PC-9 (cell line): ENCODE measurements around the gene SSR1. TPM values are rescaled to one million over a fixed set of nuclear protein-coding genes. Genes with fewer than 3 reads are reported as not detected.

Experiments
- BruUV-seq: library from RNA; stranded (reverse); fragments of 400-500 nt; replicated peaks from 2 replicates; lab custom pipeline; 2021; lab: Mats Ljungman, UMichigan
- CTCF ChIA-PET: fragments of 300-600 bp; sonication (Branson Sonifier 250); formaldehyde crosslinking; loops from one replicate; lab custom pipeline; 2022; ENCODE audit warnings: antibody characterized with exemption; lab: Charles Lee
- POLR2A ChIA-PET: fragments of 300-600 bp; sonication (Branson Sonifier 250); formaldehyde crosslinking; loops from one replicate; lab custom pipeline; 2022; ENCODE audit warnings: antibody characterized with exemption; ENCODE audit not compliant: unreplicated experiment; lab: Charles Lee
- DNase-seq, 2 experiments: peaks; one replicate each; pipeline versions ENCODE4 v3.0.0 to v3.0.0-alpha.2; 2015 to 2022; ENCODE audit warnings: mixed read lengths in 1 of 2
- H2AFZ ChIP-seq: fragments of 200-600 bp; sonication (generic); 2 replicates; pipeline ENCODE4 v1.8.1; 2017; ENCODE audit warnings: antibody characterized with exemption
- H3F3A ChIP-seq: fragments of 200-600 bp; sonication (generic); 2 replicates; pipeline ENCODE4 v1.8.1; 2017; ENCODE audit warnings: antibody characterized with exemption, mild to moderate bottlenecking, low read depth; ENCODE audit not compliant: insufficient read depth
- H3K27ac ChIP-seq: fragments of 200-600 bp; sonication (generic); 2 replicates; pipeline ENCODE4 v1.6.1; 2016; ENCODE audit warnings: mixed run types
- H3K27me3 ChIP-seq: fragments of 200-600 bp; sonication (generic); 2 replicates; pipeline ENCODE4 v1.6.1; 2016; ENCODE audit warnings: low read depth, mixed run types; ENCODE audit not compliant: insufficient read depth
- H3K36me3 ChIP-seq: fragments of 200-600 bp; sonication (generic); 2 replicates; pipeline ENCODE4 v1.6.1; 2016; ENCODE audit warnings: low read depth, mixed run types
- H3K4me1 ChIP-seq: fragments of 200-600 bp; sonication (generic); replicated peaks from 2 replicates; pipeline ENCODE4 v1.6.1; 2016; ENCODE audit warnings: mixed run types; ENCODE audit not compliant: insufficient read depth
- H3K4me2 ChIP-seq: fragments of 200-600 bp; sonication (generic); 2 replicates; pipeline ENCODE4 v1.6.1; 2017; ENCODE audit warnings: mixed run types
- H3K4me3 ChIP-seq: fragments of 200-600 bp; sonication (generic); 2 replicates; pipeline ENCODE4 v1.6.1; 2016; ENCODE audit warnings: mixed run types
- H3K79me2 ChIP-seq: fragments of 200-600 bp; sonication (generic); 2 replicates; pipeline ENCODE4 v1.6.1; 2017; ENCODE audit warnings: low read depth, mixed run types
- H3K9me2 ChIP-seq: fragments of 200-600 bp; sonication (generic); 2 replicates; pipeline ENCODE4 v1.8.1; 2017; ENCODE audit warnings: mild to moderate bottlenecking; ENCODE audit not compliant: insufficient read depth
- H3K9me3 ChIP-seq: fragments of 200-600 bp; sonication (generic); 2 replicates; pipeline ENCODE4 v1.8.1; 2016; ENCODE audit warnings: low read depth; ENCODE audit not compliant: insufficient read depth
- H4K20me1 ChIP-seq: fragments of 200-600 bp; sonication (generic); 2 replicates; pipeline ENCODE4 v1.8.1; 2017; ENCODE audit not compliant: insufficient read depth
- EZH2 ChIP-seq: fragments of 200-600 bp; sonication (generic); IDR thresholded peaks from 2 replicates; pipeline ENCODE4 v1.8.0; 2017; ENCODE audit warnings: antibody characterized with exemption, low read depth
- intact Hi-C: fragments of 100-400 bp; cut with micrococcal nuclease; formaldehyde crosslinking; loops from one replicate; pipeline ENCODE4 v1.10.0; 2022; ENCODE audit not compliant: unreplicated experiment
- total RNA-seq: library from RNA; stranded (reverse); gene quantifications from 2 replicates; pipeline ENCODE4 v1.2.3, GENCODE V29; 2021
- TF ChIP-seq, protein P1 (sequence below): fragments of 200-600 bp; sonication (generic); conservative IDR thresholded peaks from 2 replicates; pipeline ENCODE4 v1.6.1; 2017; ENCODE audit warnings: mixed run types, antibody characterized with exemption, mild to moderate bottlenecking, moderate library complexity

SSR1 gene
- total RNA-seq, 1 experiment from 2014 or later = 118 TPM

DNA sequence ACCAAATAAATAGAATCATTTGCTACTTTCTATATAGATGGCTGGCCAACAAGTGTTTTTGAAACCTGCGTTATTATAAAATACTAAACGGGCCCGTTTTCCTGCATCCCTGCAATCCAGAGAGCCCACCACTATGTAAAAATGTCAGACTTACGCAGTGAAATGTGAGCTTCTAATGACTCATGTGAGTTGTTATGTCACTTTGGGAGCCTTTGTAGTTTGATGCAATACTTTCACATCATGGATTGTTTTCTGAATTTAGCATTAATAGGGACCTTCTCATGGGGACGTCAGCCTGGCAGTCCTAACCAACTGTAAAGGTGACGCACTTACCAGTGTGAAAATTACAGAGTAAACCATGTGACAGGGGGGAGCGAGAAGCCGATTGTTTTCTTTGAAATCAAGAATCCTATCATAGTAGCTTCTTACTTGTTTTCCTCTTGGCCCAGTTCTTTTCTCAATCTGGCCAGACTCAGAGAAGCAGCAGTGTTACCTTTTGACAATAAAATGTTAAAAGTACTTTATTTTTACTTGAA lies 75.3 kb downstream of the SSR1 start:
- no TSS peak for BruUV-seq

DNA sequence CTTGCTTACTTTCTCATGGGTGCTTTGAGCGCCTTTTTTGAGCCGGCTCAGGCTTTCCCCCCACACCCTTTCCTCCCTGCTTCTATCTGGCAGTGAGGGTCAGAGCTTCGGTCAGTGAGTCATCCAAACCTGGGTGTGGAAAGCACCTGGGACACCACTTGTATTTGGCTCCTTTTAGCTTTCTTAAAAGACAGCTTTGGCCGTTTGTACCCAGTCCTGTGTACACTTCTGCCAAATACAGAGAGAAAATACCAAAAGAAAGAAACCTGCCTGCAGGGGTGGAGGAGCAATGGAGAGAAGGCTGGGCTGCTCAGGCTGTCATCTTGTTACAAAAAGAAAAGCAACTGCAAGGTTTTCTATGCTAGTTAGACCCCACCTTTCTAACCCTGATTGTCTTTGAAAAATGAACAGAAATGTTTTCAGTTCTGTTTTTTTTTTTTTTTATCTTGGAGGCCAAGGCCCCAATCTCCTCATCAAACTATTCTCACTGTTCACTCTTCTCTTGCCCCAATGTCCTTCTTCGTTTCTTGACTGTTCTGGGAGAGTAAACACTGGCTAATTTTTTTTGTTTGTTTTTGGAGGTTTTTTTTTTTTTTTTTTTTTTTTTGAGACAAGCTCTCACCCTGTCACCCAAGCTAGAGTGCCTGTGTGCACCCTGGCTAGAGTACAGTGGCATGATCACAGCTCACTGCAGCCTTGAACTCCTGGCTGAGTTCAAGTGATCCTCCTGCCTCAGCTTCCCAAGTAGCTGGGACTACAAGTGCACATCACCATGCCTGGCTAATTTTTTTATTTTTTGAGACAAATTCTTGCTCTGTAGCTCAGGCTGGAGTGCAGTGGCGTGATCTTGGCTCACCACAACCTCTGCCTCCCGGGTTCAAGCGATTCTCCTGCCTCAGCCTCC lies 76.4 kb downstream of the SSR1 start:
- Histone ChIP-seq H3K27me3 (no peaks in the 10 kb centered on the region), H2AFZ (no peak overlapping the region), H3K4me2 (peak overlapping the region; percentile 66), H3K79me2 (peaks cover 29% of the 10 kb centered on the region), H3K36me3 (no peaks in the 10 kb centered on the region; the same call in 1 of the 2 replicates), H4K20me1 (no peaks in the 10 kb centered on the region), H3K27ac (peak overlapping the region; percentile 85), H3K9me3 (no peaks in the 10 kb centered on the region), H3K9me2 (no peaks in the 10 kb centered on the region), H3K4me1 (peaks cover 44% of the 10 kb centered on the region), H3K4me3 (peak overlapping the region; percentile 24; the same call in 1 of the 2 replicates), H3F3A (peaks cover 28% of the 10 kb centered on the region; the same call in 1 of the 2 replicates)
- intact Hi-C loops = loop anchor here (1.0 to 5.0 kb wide), 2 partner anchors 34 to 90 kb away; no protein-coding TSS in a partner anchor
- ChIA-PET CTCF (interaction anchor here (0.6 to 1.1 kb wide), 5 partner anchors 131 to 1239 kb away, joined by 3 to 5 read pairs (median 3); no protein-coding TSS in a partner anchor), POLR2A (interaction anchor here (0.7 kb wide), 4 partner anchors 68 to 537 kb away, joined by 3 to 4 read pairs (median 4); no protein-coding TSS in a partner anchor)
- TSS peak; percentile 14 for BruUV-seq
- DNase-seq = peak; percentile 64 to 80
- TF ChIP-seq, protein P1, sequence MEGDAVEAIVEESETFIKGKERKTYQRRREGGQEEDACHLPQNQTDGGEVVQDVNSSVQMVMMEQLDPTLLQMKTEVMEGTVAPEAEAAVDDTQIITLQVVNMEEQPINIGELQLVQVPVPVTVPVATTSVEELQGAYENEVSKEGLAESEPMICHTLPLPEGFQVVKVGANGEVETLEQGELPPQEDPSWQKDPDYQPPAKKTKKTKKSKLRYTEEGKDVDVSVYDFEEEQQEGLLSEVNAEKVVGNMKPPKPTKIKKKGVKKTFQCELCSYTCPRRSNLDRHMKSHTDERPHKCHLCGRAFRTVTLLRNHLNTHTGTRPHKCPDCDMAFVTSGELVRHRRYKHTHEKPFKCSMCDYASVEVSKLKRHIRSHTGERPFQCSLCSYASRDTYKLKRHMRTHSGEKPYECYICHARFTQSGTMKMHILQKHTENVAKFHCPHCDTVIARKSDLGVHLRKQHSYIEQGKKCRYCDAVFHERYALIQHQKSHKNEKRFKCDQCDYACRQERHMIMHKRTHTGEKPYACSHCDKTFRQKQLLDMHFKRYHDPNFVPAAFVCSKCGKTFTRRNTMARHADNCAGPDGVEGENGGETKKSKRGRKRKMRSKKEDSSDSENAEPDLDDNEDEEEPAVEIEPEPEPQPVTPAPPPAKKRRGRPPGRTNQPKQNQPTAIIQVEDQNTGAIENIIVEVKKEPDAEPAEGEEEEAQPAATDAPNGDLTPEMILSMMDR = no peak
- no peak for TF ChIP-seq EZH2

More for the DNA sequence above, 75.3 kb downstream of the SSR1 start:
- no peak for TF ChIP-seq EZH2
- TF ChIP-seq, protein P1 = no peak
- H4K20me1 ChIP-seq = no peaks in the 10 kb centered on the region
- no peaks in the 10 kb centered on the region for H3K27me3 ChIP-seq
- no peak overlapping the region for H2AFZ ChIP-seq
- no peaks in the 10 kb centered on the region; the same call in 1 of the 2 replicates for H3K36me3 ChIP-seq
- ChIA-PET CTCF (interaction anchor here (0.6 kb wide), 1 partner anchor 324 kb away, joined by 3 read pairs; no protein-coding TSS in a partner anchor), POLR2A (interaction anchor here (0.6 kb wide), 1 partner anchor 185 kb away, joined by 4 read pairs; no protein-coding TSS in a partner anchor)
- H3K4me3 ChIP-seq = no peak overlapping the region
- H3F3A ChIP-seq = peaks cover 30% of the 10 kb centered on the region; the same call in 1 of the 2 replicates
- no peak overlapping the region for H3K4me2 ChIP-seq
- intact Hi-C loops = loop anchor here (2.0 to 5.0 kb wide), 2 partner anchors 35 to 309 kb away; no protein-coding TSS in a partner anchor
- DNase-seq = no peak
- peaks cover 56% of the 10 kb centered on the region for H3K4me1 ChIP-seq
- H3K79me2 ChIP-seq = peaks cover 29% of the 10 kb centered on the region
- H3K9me2 ChIP-seq = no peaks in the 10 kb centered on the region
- H3K27ac ChIP-seq = peak overlapping the region; percentile 85; the same call in 1 of the 2 replicates
- no peaks in the 10 kb centered on the region for H3K9me3 ChIP-seq
